SK-N-SH treated with all-trans-retinoic acid at 6 μM for 48 hours (cell line): Measurements from ENCODE around the gene WNT9B.

Source experiments
- BACH2 ChIP-seq: fragments of 250-450 bp; sonication (Bioruptor Pico); IDR thresholded peaks from 2 replicates; pipeline ENCODE4 v1.9.0; 2021; ENCODE audit warnings: mild to moderate bottlenecking, borderline replicate concordance
- ESRRG ChIP-seq: fragments of 250-450 bp; sonication (Bioruptor Pico); IDR thresholded peaks from 2 replicates; pipeline ENCODE4 v1.6.1; 2021; ENCODE audit warnings: mild to moderate bottlenecking
- PPARA ChIP-seq: fragments of 250-450 bp; sonication (Bioruptor Pico); IDR thresholded peaks from 2 replicates; pipeline ENCODE4 v1.5.0; 2020; ENCODE audit warnings: mild to moderate bottlenecking, borderline replicate concordance
- RARB ChIP-seq: fragments of 250-450 bp; sonication (Bioruptor Pico); IDR thresholded peaks from 2 replicates; pipeline ENCODE4 v1.8.0; 2021; ENCODE audit warnings: mild to moderate bottlenecking, moderate library complexity
- SNAI2 ChIP-seq: fragments of 250-450 bp; sonication (Bioruptor Pico); IDR thresholded peaks from 2 replicates; pipeline ENCODE4 v1.5.0; 2020; ENCODE audit warnings: mild to moderate bottlenecking, moderate library complexity
- TCF4 ChIP-seq: fragments of 250-450 bp; sonication (Bioruptor Pico); IDR thresholded peaks from 2 replicates; pipeline ENCODE4 v1.8.0; 2021; ENCODE audit warnings: mild to moderate bottlenecking, moderate library complexity, borderline replicate concordance
- ZFP3 ChIP-seq: fragments of 250-450 bp; sonication (Bioruptor Pico); IDR thresholded peaks from 2 replicates; pipeline ENCODE4 v1.5.0; 2020; ENCODE audit warnings: mild to moderate bottlenecking, moderate library complexity
- TF ChIP-seq, protein P1 (sequence below): fragments of 250-450 bp; sonication (Bioruptor Pico); IDR thresholded peaks from 2 replicates; pipeline ENCODE4 v1.8.0; 2020; ENCODE audit warnings: mild to moderate bottlenecking, moderate library complexity, borderline replicate concordance
- TF ChIP-seq, protein P2 (sequence below): fragments of 250-450 bp; sonication (Bioruptor Pico); IDR thresholded peaks from 2 replicates; pipeline ENCODE4 v1.5.1; 2020; ENCODE audit warnings: low read depth, mild to moderate bottlenecking, moderate library complexity
- TF ChIP-seq, protein P3 (sequence below): fragments of 250-450 bp; sonication (Bioruptor Pico); IDR thresholded peaks from 2 replicates; pipeline ENCODE4 v1.5.0; 2020; ENCODE audit warnings: mild to moderate bottlenecking, moderate library complexity
- TF ChIP-seq, protein P4 (sequence below): fragments of 250-450 bp; sonication (Bioruptor Pico); IDR thresholded peaks from 2 replicates; pipeline ENCODE4 v1.5.1; 2021; ENCODE audit warnings: mild to moderate bottlenecking, moderate library complexity

DNA sequence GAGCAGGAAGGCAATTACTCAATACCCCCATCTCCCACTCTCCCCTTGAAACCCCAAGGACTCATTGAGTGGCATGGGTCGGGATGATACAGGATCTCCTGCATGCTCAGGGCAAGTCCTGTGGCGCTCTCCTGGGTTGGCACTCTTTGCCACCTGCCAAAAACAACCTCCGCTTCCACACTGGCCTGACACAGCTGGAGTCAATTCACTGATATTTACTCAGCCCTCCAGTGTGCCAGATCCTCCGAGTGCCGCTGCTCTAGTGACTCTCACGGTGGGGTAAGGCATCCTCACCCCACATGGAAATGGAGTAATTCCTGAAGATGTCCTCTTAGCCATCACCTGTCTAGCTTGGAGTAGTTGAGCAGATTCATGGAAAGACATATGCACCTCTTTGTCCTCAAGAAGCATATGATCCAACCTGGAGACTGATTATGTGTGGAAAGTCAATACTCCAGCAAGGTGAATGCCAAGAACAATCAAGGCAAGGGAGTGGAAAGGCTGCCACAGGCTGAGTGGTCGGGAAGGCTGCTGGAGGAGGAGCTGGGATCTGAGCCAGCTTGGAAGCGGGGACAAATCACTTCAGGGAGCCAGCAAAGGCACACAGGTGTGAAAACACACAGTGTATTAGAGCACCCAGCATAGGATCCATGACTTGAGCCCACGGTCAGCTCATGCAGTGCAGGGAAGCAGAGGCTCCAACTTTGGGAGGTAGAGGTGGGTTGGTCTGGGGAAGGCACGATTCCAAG, 59.0 kb downstream of the WNT9B start:
- TF ChIP-seq, protein P1, sequence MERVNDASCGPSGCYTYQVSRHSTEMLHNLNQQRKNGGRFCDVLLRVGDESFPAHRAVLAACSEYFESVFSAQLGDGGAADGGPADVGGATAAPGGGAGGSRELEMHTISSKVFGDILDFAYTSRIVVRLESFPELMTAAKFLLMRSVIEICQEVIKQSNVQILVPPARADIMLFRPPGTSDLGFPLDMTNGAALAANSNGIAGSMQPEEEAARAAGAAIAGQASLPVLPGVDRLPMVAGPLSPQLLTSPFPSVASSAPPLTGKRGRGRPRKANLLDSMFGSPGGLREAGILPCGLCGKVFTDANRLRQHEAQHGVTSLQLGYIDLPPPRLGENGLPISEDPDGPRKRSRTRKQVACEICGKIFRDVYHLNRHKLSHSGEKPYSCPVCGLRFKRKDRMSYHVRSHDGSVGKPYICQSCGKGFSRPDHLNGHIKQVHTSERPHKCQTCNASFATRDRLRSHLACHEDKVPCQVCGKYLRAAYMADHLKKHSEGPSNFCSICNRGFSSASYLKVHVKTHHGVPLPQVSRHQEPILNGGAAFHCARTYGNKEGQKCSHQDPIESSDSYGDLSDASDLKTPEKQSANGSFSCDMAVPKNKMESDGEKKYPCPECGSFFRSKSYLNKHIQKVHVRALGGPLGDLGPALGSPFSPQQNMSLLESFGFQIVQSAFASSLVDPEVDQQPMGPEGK (CRISPR knock-in tag) = no peak
- TF ChIP-seq PPARA (CRISPR knock-in tag) (no peak), ESRRG (no peak), RARB (CRISPR knock-in tag) (no peak), BACH2 (no peak), SNAI2 (CRISPR knock-in tag) (no peak), ZFP3 (CRISPR knock-in tag) (no peak), TCF4 (CRISPR knock-in tag) (no peak)
- TF ChIP-seq, protein P2, sequence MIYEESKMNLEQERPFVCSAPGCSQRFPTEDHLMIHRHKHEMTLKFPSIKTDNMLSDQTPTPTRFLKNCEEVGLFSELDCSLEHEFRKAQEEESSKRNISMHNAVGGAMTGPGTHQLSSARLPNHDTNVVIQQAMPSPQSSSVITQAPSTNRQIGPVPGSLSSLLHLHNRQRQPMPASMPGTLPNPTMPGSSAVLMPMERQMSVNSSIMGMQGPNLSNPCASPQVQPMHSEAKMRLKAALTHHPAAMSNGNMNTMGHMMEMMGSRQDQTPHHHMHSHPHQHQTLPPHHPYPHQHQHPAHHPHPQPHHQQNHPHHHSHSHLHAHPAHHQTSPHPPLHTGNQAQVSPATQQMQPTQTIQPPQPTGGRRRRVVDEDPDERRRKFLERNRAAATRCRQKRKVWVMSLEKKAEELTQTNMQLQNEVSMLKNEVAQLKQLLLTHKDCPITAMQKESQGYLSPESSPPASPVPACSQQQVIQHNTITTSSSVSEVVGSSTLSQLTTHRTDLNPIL (CRISPR knock-in tag) = no peak
- TF ChIP-seq, protein P3, sequence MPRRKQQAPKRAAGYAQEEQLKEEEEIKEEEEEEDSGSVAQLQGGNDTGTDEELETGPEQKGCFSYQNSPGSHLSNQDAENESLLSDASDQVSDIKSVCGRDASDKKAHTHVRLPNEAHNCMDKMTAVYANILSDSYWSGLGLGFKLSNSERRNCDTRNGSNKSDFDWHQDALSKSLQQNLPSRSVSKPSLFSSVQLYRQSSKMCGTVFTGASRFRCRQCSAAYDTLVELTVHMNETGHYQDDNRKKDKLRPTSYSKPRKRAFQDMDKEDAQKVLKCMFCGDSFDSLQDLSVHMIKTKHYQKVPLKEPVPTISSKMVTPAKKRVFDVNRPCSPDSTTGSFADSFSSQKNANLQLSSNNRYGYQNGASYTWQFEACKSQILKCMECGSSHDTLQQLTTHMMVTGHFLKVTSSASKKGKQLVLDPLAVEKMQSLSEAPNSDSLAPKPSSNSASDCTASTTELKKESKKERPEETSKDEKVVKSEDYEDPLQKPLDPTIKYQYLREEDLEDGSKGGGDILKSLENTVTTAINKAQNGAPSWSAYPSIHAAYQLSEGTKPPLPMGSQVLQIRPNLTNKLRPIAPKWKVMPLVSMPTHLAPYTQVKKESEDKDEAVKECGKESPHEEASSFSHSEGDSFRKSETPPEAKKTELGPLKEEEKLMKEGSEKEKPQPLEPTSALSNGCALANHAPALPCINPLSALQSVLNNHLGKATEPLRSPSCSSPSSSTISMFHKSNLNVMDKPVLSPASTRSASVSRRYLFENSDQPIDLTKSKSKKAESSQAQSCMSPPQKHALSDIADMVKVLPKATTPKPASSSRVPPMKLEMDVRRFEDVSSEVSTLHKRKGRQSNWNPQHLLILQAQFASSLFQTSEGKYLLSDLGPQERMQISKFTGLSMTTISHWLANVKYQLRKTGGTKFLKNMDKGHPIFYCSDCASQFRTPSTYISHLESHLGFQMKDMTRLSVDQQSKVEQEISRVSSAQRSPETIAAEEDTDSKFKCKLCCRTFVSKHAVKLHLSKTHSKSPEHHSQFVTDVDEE (CRISPR knock-in tag) = no peak
- TF ChIP-seq, protein P4, sequence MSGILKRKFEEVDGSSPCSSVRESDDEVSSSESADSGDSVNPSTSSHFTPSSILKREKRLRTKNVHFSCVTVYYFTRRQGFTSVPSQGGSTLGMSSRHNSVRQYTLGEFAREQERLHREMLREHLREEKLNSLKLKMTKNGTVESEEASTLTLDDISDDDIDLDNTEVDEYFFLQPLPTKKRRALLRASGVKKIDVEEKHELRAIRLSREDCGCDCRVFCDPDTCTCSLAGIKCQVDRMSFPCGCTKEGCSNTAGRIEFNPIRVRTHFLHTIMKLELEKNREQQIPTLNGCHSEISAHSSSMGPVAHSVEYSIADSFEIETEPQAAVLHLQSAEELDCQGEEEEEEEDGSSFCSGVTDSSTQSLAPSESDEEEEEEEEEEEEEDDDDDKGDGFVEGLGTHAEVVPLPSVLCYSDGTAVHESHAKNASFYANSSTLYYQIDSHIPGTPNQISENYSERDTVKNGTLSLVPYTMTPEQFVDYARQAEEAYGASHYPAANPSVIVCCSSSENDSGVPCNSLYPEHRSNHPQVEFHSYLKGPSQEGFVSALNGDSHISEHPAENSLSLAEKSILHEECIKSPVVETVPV = no peak
